ENCODE data around the gene FANCB. TPM values are rescaled to one million over a fixed set of nuclear protein-coding genes. Genes with fewer than 3 reads are reported as not detected.

Gene FANCB
- 6.5 and 10.2 TPM in 2 replicates for total RNA-seq

GRCh38 chrX:14872851-14873675, at the start of gene FANCB, which contains the start of gene MOSPD2:
Gene FANCB, minus strand, starts transcription at chrX:14873069. Its CDS starts 7,559 bp downstream, at chrX:14865510.
Gene MOSPD2, plus strand, starts transcription at chrX:14873421. Its CDS starts 108 bp downstream, at chrX:14873529.

Other genes with a start within 250 kb of the FANCB start
- gene MOSPD2, start 352 bp upstream of the FANCB start, total RNA-seq = 6.8 and 14.1 TPM in 2 replicates

Measured in epithelial cell of umbilical artery (primary cell).